Measurements from ENCODE around the gene GOLGA6B.
"Not testable (repeated sequence)": the region's sequence is repeated elsewhere in the genome, so short reads cannot be mapped to it uniquely, and the experiment has no call there.

Gene GOLGA6B, protein sequence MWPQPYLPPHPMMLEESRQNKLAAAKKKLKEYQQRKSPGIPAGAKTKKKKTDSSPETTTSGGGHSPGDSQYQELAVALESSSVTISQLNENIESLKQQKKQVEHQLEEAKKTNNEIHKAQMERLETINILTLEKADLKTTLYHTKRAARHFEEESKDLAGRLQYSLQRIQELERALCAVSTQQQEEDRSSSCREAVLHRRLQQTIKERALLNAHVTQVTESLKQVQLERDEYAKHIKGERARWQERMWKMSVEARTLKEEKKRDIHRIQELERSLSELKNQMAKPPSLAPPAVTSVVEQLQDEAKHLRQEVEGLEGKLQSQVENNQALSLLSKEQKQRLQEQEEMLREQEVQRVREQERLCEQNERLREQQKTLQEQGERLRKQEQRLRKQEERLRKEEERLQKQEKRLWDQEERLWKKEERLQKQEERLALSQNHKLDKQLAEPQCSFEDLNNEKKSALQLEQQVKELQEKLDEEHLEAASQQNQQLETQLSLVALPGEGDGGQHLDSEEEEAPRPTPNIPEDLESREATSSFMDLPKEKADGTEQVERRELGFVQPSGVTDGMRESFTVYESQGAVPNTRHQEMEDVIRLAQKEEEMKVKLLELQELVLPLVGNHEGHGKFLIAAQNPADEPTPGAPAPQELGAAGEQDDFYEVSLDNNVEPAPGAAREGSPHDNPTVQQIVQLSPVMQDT

DNA sequence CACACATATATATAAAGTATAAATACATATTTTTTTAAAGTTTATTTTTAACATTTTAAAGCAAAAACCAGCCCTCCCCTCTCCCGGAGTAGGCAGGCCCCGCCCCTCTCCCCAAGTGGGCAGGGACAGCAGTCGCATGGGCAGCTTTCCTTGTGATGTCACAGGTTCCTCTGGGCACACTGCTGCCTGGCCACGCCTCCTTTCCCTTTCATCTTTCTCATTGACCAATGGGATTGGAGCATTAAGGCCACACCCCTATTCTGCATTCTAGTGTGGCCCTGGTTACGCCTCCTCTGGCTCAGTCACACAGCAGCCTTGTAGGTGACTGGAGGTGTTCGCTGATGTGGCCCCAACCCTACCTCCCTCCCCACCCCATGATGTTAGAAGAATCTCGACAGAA is at the start of gene GOLGA6B:
Gene GOLGA6B (plus strand): TSS at position 301 of the 400 bp plus-strand sequence. CDS start 41 bp downstream, at position 342.
- not testable (repeated sequence) for DNase-seq (ENCODE audit: low spot score)

DNA sequence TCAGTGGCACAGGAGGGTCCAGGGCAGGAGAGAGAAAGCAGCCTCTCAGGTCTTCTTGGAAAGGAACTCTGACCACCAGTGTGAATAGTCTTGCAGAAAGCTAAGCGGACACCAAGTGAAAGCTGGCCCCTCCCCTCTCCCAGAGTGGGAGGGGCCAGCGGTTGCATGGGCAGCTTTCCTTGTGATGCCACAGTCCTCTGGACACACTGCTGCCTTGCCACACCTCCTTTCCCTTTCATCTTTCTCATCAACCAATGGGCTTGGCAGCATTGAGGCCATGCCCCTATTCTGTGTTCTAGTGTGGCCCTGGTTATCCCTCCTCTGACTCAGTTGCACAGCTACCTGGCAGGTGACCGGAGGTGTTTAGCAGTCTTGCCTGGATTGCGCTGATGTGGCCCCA is 49.7 kb upstream of the GOLGA6B start:
- DNase-seq (ENCODE audit: low spot score): no peak

DNA sequence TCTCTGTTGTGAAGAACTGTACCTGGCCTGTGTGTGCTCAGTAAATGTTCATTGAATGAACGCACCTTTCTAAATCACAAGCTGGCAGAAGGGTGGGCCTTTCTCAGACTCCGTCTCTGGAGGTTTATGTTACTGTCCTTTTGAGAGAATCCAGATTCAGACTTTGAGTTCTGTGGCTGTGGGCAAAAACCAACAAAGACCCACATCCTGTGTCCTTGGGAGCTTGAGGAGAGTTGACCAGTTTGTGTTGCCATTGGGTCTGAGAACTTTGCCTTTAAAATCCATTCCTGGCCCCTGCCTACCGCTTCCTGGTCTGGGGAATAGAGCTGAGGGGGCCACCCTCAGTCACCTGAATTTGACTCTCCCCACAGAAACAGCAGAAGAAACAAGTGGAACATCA is 46.4 kb upstream of the GOLGA6B start:
- DNase-seq (ENCODE audit: low spot score): not testable (repeated sequence)

DNA sequence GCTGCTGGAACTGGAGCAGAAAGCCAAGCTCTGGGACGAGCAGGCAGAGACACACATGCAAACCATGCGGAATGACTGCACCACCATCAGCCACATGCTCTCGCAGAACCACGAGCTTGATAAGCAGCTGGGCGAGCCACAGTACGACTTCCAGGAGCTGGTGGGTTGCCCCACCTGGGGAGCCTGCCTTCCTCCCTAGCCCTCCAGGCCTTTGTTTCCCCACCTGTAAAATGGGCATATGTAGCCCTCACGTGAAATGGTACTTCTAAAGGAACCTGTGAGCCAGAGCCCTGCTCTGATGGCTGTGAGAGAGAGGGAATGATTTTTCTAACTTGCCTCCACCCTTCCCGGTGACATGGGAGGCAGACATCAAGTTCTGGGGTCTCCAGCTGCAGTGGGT is 44.6 kb upstream of the GOLGA6B start:
- DNase-seq (ENCODE audit: low spot score): no peak

DNA sequence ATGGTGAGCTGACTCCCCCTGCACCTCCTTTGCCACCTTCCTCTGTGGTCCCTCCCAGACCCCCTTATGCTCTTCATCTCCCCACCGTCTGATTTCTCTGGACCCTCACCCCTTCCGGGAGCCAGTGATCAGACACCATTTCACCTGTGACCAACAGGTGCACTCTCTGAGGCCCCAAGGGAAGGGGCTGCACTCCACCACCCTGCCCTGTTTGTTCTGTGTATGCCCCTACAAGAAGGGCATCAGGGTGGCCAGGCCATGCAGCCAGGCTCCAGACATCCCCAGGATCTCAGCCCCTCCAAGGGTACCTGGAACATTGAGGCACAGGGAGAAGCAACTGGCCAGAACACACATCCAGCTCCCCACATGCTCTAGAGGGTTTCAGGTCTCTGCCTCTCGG is 42.2 kb upstream of the GOLGA6B start:
- not testable (repeated sequence) for DNase-seq (ENCODE audit: low spot score)

DNA sequence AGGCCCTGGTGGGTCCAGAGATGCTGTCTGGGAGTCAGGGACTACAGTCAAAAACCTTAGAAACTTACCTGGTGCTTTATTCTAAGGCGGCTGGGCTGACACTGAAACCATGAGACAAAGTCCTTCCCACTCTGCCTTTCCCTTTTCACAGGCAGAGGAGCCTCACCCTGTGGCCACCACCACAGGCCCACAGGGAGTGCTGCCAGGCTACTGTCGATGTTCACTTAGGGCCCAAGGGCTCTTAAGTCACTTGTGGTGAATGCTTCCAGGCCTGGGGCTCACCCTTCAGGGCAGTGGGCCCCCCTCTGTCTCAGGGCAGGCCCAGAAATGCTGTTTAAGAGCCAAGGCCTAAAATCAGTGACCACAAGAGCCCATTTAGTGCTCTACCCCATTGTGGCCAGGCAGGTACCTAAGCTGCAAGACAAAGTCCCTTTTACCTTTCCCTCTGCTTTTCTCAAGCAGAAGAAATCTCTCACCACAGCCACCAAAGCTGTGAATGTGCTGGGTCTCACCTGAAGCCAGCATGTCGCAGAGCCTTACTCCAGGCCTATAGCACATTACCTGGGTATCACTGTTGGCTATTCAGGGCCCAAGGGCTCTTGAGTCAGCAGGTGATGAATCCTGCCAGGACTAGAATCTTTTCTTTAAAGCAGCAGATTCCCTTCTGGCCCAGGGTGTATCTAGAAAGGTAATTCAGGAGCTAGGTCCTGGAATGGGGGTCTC is 39.5 kb upstream of the GOLGA6B start:
- no peak for DNase-seq (ENCODE audit: low spot score)

DNA sequence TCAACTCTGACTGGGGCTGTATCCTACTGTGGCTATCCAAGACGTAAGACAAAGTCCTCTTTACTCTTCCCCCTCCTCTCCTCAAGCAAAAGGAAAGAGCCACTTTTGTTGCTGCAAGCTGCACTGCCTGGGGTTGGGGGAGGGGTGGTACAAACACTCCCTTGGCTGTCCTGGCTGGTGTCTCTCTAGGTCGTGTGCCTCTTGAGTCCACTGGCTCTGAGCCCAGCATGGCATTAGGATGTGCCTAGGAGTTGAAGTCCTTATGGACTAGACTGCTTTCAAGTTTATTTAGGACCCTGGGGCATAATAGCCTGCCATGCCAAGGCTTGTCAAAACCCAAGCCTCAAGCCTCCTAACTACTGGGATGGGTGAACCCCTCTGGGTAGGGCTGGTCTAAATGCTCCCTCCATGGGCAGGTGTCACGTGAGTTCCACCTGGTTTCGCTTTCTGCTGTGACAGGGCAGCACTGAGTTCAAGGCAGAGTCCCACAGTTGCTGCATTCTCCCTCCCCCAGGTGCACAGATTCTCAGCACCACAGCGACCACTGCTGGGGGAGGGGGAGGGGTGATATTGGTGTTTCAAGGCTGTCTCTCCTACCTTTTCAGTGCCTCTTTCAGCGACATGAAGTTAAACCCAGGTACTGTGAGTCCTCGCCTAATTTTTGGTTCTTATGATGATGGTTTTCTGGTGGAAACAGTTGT is 38.8 kb upstream of the GOLGA6B start:
- DNase-seq (ENCODE audit: low spot score): not testable (repeated sequence)

DNA sequence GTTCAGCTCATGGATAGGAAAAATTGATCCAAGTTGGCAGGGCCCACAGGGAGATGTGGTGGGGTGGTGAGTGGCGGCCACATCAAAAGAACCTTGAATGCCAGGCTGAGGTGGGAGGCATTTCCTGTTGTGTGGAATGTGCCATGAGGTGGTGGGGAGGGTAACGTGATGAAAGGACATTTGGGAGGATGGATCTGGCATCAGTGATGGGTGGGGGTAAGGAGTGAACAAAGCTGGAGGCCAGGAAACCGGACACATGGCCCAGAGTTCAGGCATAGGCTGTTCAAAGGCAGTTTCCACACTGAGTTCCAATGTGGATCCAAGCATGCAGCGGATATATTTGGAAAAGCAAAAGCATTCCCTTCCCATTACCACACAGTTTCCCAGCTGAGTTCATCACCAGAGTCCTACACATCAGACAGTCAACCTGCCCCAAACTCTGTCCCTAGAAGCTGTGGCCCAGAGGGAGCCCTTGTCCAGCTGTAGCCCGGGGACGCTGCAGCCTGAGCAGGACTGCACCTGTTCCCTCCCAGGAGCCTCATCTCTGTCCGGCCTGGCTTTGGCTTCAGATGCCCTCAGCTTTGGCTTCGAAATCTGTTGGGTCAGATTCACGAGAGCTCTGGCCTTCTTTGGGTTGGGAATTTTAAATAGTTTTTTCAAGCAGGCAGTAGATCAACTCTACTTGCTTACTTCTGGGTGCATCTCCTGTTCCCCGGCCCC is 37.8 kb upstream of the GOLGA6B start:
- no peak for DNase-seq (ENCODE audit: low spot score)

DNA sequence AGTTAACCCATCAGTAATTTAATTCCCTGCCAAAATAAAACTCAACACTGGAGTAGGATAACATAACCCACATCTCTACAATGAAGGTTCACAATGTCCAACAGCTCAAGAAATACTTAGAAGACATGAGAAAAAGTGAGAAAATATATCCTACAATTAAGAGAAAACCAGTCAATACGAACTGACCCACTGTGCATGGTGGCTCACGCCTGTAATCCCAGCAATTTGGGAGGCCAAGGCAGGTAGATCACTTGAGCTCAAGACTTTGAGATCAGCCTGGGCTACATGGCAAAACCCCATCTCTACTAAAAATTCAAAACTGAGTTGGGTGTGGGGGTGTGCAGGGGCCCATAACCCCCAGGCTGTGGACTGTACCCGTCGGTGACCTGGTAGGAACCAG is 30.6 kb upstream of the GOLGA6B start:
- DNase-seq (ENCODE audit: low spot score): not testable (repeated sequence)

DNA sequence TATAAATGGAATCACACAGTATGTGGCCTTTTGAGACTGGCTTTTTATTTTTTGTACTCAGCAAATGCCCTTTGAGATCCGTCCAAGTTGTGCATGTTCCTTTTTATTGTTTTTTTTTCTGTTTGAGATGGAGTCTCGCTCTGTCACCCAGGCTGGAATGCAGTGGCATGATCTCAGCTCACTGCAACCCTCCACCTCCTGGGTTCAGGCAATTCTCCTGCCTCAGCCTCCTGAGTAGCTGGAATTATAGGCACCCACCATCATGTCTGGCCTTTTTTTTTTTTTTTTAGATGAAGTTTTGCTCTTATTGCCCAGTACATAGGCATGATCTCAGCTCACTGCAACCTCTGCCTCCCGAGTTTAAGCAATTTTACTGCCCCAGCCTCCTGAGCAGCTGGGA is 28.3 kb upstream of the GOLGA6B start:
- DNase-seq (ENCODE audit: low spot score): not testable (repeated sequence)

DNA sequence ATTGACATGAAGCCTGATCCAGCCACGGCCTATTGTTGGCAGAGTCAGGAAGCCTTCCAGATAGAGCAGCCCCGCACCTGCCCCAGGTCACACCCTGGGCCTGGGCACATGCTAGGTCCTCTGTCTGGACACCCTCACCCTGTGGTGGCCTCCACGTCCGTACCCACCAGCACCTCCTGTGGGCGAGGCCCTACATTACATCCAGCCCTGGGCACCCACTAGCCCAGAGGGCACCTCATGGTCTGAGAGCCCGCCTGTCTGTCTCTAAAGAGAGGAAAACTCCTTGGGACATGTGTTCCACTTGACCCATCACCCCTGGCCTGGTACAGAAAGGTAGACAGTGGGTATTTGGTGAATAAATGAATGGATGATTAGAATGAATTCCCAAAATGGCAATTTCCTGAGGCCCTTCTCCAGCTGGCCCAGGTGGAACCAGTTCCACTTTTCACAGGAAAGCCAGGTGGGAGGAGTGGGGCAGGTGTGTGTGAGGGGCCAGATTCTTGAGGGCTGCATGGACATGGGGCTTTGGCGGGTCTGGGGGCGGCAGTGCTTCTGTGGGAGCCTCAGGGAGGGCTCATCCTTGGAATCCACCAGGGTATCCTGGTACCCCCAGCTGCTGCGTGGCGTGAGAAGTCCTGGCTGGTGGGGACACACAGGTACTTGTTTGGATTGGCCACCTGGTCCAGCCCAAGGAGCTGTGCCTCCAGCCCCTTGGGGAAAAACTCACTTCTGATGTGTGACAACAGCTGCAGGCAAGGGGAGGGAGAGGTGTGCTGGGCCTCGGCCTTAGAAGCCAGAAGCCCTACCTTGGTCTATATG is 26.0 kb upstream of the GOLGA6B start:
- not testable (repeated sequence) for DNase-seq (ENCODE audit: low spot score)

DNA sequence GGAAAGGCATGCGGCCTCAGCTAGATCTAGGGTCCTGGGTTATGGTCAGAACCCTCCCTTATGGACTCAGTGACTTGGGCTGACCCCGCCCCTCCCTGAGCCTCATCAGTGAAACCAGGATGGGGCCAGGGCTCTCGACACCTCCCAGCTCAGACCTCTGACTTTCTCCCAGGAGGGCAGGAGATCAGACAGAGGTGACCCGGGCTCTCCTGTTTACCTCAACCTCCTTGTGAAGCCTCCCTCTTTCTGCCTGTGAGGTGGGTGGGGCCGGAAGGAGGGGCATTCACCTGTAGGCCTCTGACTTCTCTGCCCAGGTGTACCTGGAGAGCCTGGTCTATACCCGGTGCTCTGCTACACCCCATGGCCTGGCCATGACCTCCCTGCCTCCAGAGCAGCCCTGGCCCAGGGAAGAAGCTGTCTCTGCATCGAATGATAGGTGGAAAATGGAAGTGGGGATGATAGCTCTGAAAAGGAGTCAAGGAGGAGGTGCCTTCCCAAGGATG is 25.4 kb upstream of the GOLGA6B start:
- DNase-seq (ENCODE audit: low spot score): not testable (repeated sequence)

DNA sequence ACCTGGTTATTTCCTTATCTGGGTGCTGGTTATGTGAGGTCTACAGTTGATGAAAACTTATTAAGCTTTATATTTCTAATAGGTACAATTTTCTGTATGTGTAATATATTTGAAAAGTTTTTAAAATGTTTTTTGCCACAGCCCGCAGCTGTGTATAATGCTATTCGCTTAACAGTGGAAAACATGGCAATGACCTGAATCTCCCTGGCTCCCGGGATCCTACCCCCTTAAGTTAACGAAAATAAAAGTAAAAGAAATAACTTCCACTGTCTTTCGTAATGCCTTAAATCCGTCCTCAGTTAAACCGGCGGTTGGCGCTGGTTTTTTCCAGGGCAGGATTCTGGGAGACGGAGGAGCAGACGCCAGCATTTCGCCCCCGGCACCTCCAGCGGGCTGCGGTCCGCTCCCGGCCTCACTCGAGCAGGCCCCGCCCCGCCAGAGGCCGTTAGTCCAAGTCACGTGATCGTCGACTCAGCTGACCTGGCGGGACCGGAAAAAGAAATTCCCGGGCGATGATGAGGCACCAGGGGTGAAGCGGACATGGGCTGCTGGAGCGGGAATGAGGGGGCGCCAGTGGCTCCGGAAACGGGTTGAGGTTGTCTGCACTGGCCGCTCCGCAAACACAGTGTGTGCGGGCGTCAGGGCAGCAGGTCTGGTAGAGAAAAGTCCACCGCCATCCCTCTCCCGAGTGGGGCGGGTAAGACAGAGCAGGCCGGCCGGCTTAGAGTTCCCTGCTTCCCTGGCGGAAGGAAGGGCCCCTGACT is 17.8 kb upstream of the GOLGA6B start:
- DNase-seq (ENCODE audit: low spot score): peak; percentile 75

DNA sequence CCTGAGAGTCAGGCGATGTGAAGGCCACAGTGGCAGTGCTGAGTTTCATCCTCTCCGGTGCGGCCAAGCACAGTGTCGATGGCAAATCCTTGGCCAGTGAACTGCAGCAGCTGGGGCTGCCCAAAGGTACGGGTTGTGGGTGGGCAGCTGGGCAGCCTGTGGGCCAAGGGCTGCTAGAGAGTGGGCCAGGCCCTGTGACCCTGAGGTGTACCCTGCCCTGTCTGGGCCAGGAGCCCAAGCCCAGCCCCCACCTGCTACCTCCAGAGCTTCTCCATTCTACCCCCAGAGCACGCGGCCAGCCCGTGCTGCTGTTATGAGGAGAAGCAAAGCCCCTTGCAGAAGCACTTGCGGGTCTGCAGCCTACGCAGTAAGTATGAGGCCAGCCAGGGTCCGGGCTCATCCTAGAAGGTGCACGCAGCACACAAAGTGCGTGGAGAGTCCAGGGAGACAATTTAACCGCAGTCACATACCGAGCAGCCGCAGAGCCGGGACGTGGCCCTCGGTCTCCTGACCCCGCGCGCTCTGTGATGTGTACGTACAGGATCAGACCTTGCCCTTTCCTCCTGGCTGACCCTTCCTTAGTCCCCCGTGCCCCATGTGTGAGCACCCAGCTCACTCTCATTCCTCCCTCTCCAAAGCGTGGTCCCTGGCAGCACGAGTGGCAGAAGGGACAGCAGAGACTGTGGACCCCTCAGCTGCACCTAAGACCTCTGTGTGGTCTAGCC is 14.6 kb upstream of the GOLGA6B start:
- DNase-seq (ENCODE audit: low spot score): not testable (repeated sequence)

DNA sequence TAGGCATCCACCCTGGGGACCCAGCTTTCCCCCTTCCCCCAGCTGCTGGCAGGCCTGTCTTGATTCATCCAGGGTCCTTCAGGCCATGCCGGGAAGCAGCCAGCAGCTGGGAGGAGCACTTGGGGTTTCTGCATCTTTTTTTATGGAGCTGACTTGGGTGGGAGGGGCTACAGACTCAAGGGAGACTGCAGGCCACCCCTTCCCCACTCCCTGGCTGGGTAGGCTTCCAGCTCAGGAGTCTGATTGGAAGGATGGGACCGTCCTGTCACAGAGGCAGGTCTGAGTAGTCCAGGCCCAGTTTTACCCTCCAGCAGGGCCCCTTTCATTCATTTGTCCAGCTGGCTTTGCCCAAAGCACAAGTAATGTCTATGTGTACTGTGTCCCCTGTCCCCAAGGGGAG is 12.2 kb upstream of the GOLGA6B start:
- DNase-seq (ENCODE audit: low spot score): not testable (repeated sequence)

DNA sequence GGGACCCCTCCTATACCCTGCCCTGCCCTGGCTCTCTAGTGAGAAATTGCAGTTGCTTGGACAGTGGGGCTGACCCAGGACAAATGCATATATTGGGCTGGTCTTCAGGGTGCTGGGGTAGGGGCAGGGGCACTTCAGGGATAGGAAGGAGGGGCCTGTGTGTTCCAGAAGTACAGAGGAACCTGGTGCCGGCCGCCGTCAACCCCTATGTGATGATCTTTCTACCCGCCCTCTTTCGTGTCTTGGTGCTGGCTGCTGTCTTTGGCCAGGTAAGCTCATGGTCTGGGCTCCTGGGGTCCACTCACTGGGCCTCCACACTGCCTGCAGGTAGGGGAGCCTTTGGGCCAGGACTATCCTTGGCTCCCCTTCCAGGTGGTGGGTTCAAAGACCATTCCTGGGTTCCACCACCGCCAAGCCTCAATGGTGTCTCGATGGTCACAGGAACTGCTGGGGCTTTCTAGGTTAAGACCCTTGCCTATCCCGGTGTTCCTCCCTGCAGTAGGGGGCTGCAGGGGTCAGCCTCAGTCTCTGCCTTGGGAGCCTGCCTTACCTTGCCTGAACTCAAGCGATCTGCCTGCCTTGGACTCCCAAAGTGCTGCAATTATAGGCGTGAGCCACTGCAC is 5.8 kb upstream of the GOLGA6B start:
- not testable (repeated sequence) for DNase-seq (ENCODE audit: low spot score)

DNA sequence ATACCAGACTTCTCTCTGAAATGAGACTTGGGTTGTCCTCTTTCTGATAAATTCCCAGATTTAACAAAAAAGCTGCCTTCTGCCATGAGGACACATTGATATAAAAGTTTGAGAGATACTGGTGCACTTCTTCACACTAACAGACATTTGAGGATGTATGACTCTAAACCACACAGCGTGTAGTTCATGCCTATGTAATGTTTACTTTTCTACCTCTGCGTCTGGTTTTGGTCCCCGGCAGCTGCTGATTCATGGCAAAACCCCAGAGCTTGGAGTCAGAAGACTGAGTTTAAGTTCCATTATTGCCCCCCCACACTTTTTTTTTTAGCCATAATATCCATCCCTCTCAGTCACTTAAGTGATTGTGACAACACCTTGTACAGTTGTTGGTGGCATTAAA is 1.5 kb downstream of the GOLGA6B start:
- not testable (repeated sequence) for DNase-seq (ENCODE audit: low spot score)

DNA sequence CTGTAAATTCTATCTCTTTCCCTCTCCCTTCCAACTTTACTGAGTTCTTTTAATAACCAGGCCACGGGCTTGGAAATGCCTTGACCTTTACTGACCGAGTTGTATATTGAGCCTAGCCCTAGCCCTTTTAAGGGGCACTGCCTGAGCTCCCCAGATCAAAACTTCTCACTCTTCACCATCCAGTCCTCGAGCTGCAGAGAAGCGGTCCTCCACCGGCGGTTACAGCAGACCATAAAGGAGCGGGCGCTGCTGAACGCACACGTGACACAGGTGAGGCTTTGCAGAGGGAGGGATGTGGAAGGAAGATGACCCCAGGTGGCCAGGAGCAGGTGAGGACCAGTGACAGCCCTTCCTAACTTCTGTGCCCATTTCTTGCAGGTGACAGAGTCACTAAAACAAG is 6.6 kb downstream of the GOLGA6B start:
- not testable (repeated sequence) for DNase-seq (ENCODE audit: low spot score)
